Spinal cord (tissue), 10 donors: ENCODE data around the gene DNASE1L2. TPM values are rescaled to one million over a fixed set of nuclear protein-coding genes. Genes with fewer than 3 reads are reported as not detected.
A peak's percentile ranks its signal among the peaks of the same experiment; 100 is the strongest.
"Not testable (repeated sequence)": the region's sequence is repeated elsewhere in the genome, so short reads cannot be mapped to it uniquely, and the experiment has no call there.

Experiments used
- DNase-seq, 6 donors: peaks; one replicate each; pipeline versions ENCODE4 v3.0.0 to v3.0.0-alpha.2; 2013 to 2015; ENCODE audit warnings: low spot score in 6 of 6, low read depth in 4 of 6
- H3K27ac ChIP-seq: one replicate; pipeline ENCODE4 v1.5.1; 2013; ENCODE audit warnings: low read depth, low read length, control low read depth
- H3K27me3 ChIP-seq: one replicate; pipeline ENCODE4 v1.6.1; 2013; ENCODE audit warnings: low read length; ENCODE audit not compliant: control insufficient read depth, insufficient read depth
- H3K36me3 ChIP-seq: one replicate; pipeline ENCODE4 v1.6.1; 2013; ENCODE audit warnings: low read length; ENCODE audit not compliant: control insufficient read depth, insufficient read depth
- H3K4me1 ChIP-seq: one replicate; pipeline ENCODE4 v1.6.1; 2013; ENCODE audit warnings: low read length; ENCODE audit not compliant: control insufficient read depth, insufficient read depth
- H3K4me3 ChIP-seq: one replicate; pipeline ENCODE4 v1.5.1; 2013; ENCODE audit warnings: low read depth, low read length, control low read depth
- H3K9me3 ChIP-seq: one replicate; pipeline ENCODE4 v1.6.1; 2013; ENCODE audit warnings: low read length; ENCODE audit not compliant: control insufficient read depth, insufficient read depth
- WGBS: methylation state at CpG from one replicate; pipeline ENCODE4 v1.1.5; 2013; ENCODE audit warnings: missing lambda C conversion rate; ENCODE audit not compliant: insufficient coverage; 5-methylcytosine and 5-hydroxymethylcytosine counted together
- polyA plus RNA-seq, 2 donors: library from polyadenylated mRNA; unstranded; fragments of 120-200 nt; gene quantifications; one replicate each; pipeline ENCODE4 v1.2.1, GENCODE V29; 2013; ENCODE audit not compliant: insufficient read length in 2 of 2
- total RNA-seq, 2 donors: library from RNA; depleted of rRNA in 1 of 2; stranded (reverse); fragments of 120-200 nt in 1 of 2; fragments of >200 nt in 1 of 2; gene quantifications; one replicate each; pipeline versions ENCODE4 v1.2.3 to v1.2.4, GENCODE V29; 2013 to 2014
- donor health status: healthy.

Gene DNASE1L2
- total and polyA plus RNA-seq, 4 donors = 1.9 to 6.1 (median 3.9) TPM

GRCh38 chr16:2246301-2246885 is 10.1 kb downstream of the DNASE1L2 start:
- H3K36me3 ChIP-seq = peaks cover 70% of the 10 kb centered on the region
- H3K27me3 ChIP-seq = no peaks in the 10 kb centered on the region
- H3K4me1 ChIP-seq = peaks cover 12% of the 10 kb centered on the region
- no peaks in the 10 kb centered on the region for H3K9me3 ChIP-seq
- H3K27ac ChIP-seq = no peak overlapping the region
- no peak overlapping the region for H3K4me3 ChIP-seq
- no peak for DNase-seq
- 94% methylated on average over 17 of the region's 18 CpGs for WGBS

GRCh38 chr16:2250652-2251295 is 14.5 kb downstream of the DNASE1L2 start:
- H3K4me1 ChIP-seq = peaks cover 22% of the 10 kb centered on the region
- no peak overlapping the region for H3K27ac ChIP-seq
- peak overlapping the region; percentile 59 for H3K4me3 ChIP-seq
- H3K9me3 ChIP-seq = no peaks in the 10 kb centered on the region
- DNase-seq = no peak
- WGBS = under 1% methylated on average over 25 of the region's 35 CpGs
- peaks cover 66% of the 10 kb centered on the region for H3K36me3 ChIP-seq
- no peaks in the 10 kb centered on the region for H3K27me3 ChIP-seq

- no peaks in the 10 kb centered on the region for H3K9me3 ChIP-seq
- DNase-seq = peak; percentile 71 to 96 (median 83)
- no peaks in the 10 kb centered on the region for H3K27me3 ChIP-seq
- H3K27ac ChIP-seq = peak within 1 kb of the TSS; percentile 86
- H3K36me3 ChIP-seq = peaks cover 66% of the 10 kb centered on the region
- H3K4me3 ChIP-seq = peak within 1 kb of the TSS; percentile 59
- WGBS = 1% methylated on average over 87 of the region's 88 CpGs
- peaks cover 22% of the 10 kb centered on the region for H3K4me1 ChIP-seq
These were observed 15.3 kb downstream of the DNASE1L2 start, which contains the start of gene ECI1 for GRCh38 chr16:2251296-2252111. ECI1 (minus strand) TSS chr16:2251587; CDS start chr16:2251566, 21 bp downstream.

- WGBS = 81% methylated on average over 4 of the region's 7 CpGs
- Histone ChIP-seq H3K27me3 (no peaks in the 10 kb centered on the region), H3K36me3 (peaks cover 69% of the 10 kb centered on the region), H3K9me3 (no peaks in the 10 kb centered on the region), H3K27ac (no peak overlapping the region), H3K4me3 (no peak overlapping the region), H3K4me1 (peaks cover 22% of the 10 kb centered on the region)
- DNase-seq = no peak
These were observed 16.5 kb downstream of the DNASE1L2 start for GRCh38 chr16:2252806-2253148.

- WGBS = 81% methylated on average over 7 of the region's 11 CpGs
- Histone ChIP-seq H3K36me3 (peaks cover 72% of the 10 kb centered on the region), H3K4me1 (peaks cover 22% of the 10 kb centered on the region), H3K27ac (no peak overlapping the region), H3K4me3 (no peak overlapping the region), H3K27me3 (no peaks in the 10 kb centered on the region), H3K9me3 (no peaks in the 10 kb centered on the region)
- no peak for DNase-seq
These were observed 17.0 kb downstream of the DNASE1L2 start for GRCh38 chr16:2253293-2253692.

GRCh38 chr16:2256531-2257140 is 20.4 kb downstream of the DNASE1L2 start:
- H3K36me3 ChIP-seq = peaks cover 86% of the 10 kb centered on the region
- no peak overlapping the region for H3K27ac ChIP-seq
- no peaks in the 10 kb centered on the region for H3K27me3 ChIP-seq
- WGBS = 96% methylated on average over 7 of the region's 12 CpGs
- H3K4me1 ChIP-seq = peaks cover 8% of the 10 kb centered on the region
- H3K9me3 ChIP-seq = no peaks in the 10 kb centered on the region
- no peak for DNase-seq
- H3K4me3 ChIP-seq = no peak overlapping the region

- H3K27ac ChIP-seq = no peak overlapping the region
These were observed 21.5 kb downstream of the DNASE1L2 start for GRCh38 chr16:2257726-2258125.

GRCh38 chr16:2258530-2258929 is 22.3 kb downstream of the DNASE1L2 start:
- H3K27ac ChIP-seq = not testable (repeated sequence)

More at GRCh38 chr16:2257726-2258125, 21.5 kb downstream of the DNASE1L2 start:
- DNase-seq = no peak
- H3K27me3 ChIP-seq = no peaks in the 10 kb centered on the region
- H3K36me3 ChIP-seq = peaks cover 87% of the 10 kb centered on the region
- no peaks in the 10 kb centered on the region for H3K4me1 ChIP-seq
- H3K4me3 ChIP-seq = no peak overlapping the region
- WGBS = 96% methylated on average over 4 of the region's 6 CpGs
- no peaks in the 10 kb centered on the region for H3K9me3 ChIP-seq

GRCh38 chr16:2260250-2260649 is 24.0 kb downstream of the DNASE1L2 start:
- no peak overlapping the region for H3K4me3 ChIP-seq
- no CpG with 5 or more reads among the region's 8 CpGs for WGBS
- no peaks in the 10 kb centered on the region for H3K4me1 ChIP-seq
- no peak overlapping the region for H3K27ac ChIP-seq
- DNase-seq = no peak
- no peaks in the 10 kb centered on the region for H3K9me3 ChIP-seq
- H3K27me3 ChIP-seq = no peaks in the 10 kb centered on the region
- H3K36me3 ChIP-seq = peaks cover 77% of the 10 kb centered on the region

More at GRCh38 chr16:2258530-2258929, 22.3 kb downstream of the DNASE1L2 start:
- H3K4me1 ChIP-seq, H3K4me3 ChIP-seq, DNase-seq, H3K9me3 ChIP-seq, H3K27me3 ChIP-seq: not testable (repeated sequence)
- H3K36me3 ChIP-seq = peaks cover 87% of the 10 kb centered on the region
- 95% methylated on average over 6 of the region's 7 CpGs for WGBS
